Stimulated activated naive B cell treated with anti-CD40 and anti-IgM and Interleukin-4, amounts not matched to agents 10 μg/mL and 1 μg/mL and 100 μg/mL, for 72 hours (primary cell): ENCODE data around the gene PCDH12.

ENCODE experiments used
- ATAC-seq, 2 donors: fragments of 150-1000 bp; cut with Tn5 transposase; replicated peaks; 2 replicates each; pipeline ENCODE4 v1.10.0; 2021; ENCODE audit warnings: moderate library complexity in 1 of 2
- DNase-seq: peaks from one replicate; pipeline ENCODE4 v3.0.0; 2021
- H3K27ac Mint-ChIP-seq: one replicate; pipeline ENCODE4 v1.8.0; 2022; ENCODE audit warnings: mild to moderate bottlenecking, mixed read lengths
- H3K27me3 Mint-ChIP-seq, 2 donors: one replicate each; pipeline ENCODE4 v1.8.0; 2022; ENCODE audit warnings: mixed read lengths in 2 of 2
- H3K36me3 Mint-ChIP-seq, 2 donors: one replicate each; pipeline ENCODE4 v1.8.0; 2022; ENCODE audit warnings: mixed read lengths in 2 of 2, mild to moderate bottlenecking in 1 of 2
- H3K4me1 Mint-ChIP-seq, 2 donors: one replicate each; pipeline ENCODE4 v1.8.0; 2022; ENCODE audit warnings: mixed read lengths in 2 of 2, mild to moderate bottlenecking in 1 of 2
- H3K4me3 Mint-ChIP-seq, 2 donors: one replicate each; pipeline ENCODE4 v1.8.0; 2022; ENCODE audit warnings: mild to moderate bottlenecking in 2 of 2, mixed read lengths in 2 of 2, moderate library complexity in 1 of 2
- H3K9me3 Mint-ChIP-seq, 2 donors: one replicate each; pipeline ENCODE4 v1.8.0; 2022; ENCODE audit warnings: mixed read lengths in 2 of 2, mild to moderate bottlenecking in 1 of 2

PCDH12 gene

DNA sequence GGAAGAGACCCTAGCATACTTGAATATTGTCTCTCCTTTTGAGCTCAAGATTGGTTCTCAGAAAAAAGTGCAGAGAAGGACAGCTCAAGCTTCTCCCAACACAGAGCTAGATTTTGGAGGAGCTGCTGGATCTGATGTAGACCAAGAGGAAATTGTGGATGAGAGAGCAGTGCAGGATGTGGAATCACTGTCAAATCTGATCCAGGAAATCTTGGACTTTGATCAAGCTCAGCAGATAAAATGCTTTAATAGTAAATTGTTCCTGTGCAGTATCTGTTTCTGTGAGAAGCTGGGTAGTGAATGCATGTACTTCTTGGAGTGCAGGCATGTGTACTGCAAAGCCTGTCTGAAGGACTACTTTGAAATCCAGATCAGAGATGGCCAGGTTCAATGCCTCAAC, 20.4 kb upstream of the PCDH12 start:
- peaks cover 34 to 58% of the 10 kb centered on the region in 2 donors for H3K36me3 Mint-ChIP-seq
- H3K4me1 Mint-ChIP-seq, result peaks cover 0 to 2% of the 10 kb centered on the region in 2 donors
- H3K27me3 Mint-ChIP-seq, result no peaks in the 10 kb centered on the region
- no peaks in the 10 kb centered on the region for H3K9me3 Mint-ChIP-seq
- H3K4me3 Mint-ChIP-seq, result no peak overlapping the region
- DNase-seq, result no peak
- no peak overlapping the region for H3K27ac Mint-ChIP-seq
- no peak for ATAC-seq

- Mint-ChIP-seq H3K4me1 (peaks cover 2 to 6% of the 10 kb centered on the region in 2 donors), H3K27me3 (no peaks in the 10 kb centered on the region), H3K27ac (no peak overlapping the region), H3K4me3 (no peak overlapping the region), H3K36me3 (peaks cover 28 to 44% of the 10 kb centered on the region in 2 donors), H3K9me3 (no peaks in the 10 kb centered on the region)
- no peak for ATAC-seq
- DNase-seq, result no peak
Measured at GRCh38 chr5:141976176-141976575, 18.2 kb upstream of the PCDH12 start.

GRCh38 chr5:141973871-141974595, 16.0 kb upstream of the PCDH12 start:
- peaks cover 11 to 21% of the 10 kb centered on the region in 2 donors for H3K4me1 Mint-ChIP-seq
- H3K9me3 Mint-ChIP-seq, result no peaks in the 10 kb centered on the region
- no peak overlapping the region for H3K27ac Mint-ChIP-seq
- ATAC-seq, result no peak
- H3K27me3 Mint-ChIP-seq, result no peaks in the 10 kb centered on the region
- no peak for DNase-seq
- no peak overlapping the region for H3K4me3 Mint-ChIP-seq
- H3K36me3 Mint-ChIP-seq, result peaks cover 18 to 33% of the 10 kb centered on the region in 2 donors

DNA sequence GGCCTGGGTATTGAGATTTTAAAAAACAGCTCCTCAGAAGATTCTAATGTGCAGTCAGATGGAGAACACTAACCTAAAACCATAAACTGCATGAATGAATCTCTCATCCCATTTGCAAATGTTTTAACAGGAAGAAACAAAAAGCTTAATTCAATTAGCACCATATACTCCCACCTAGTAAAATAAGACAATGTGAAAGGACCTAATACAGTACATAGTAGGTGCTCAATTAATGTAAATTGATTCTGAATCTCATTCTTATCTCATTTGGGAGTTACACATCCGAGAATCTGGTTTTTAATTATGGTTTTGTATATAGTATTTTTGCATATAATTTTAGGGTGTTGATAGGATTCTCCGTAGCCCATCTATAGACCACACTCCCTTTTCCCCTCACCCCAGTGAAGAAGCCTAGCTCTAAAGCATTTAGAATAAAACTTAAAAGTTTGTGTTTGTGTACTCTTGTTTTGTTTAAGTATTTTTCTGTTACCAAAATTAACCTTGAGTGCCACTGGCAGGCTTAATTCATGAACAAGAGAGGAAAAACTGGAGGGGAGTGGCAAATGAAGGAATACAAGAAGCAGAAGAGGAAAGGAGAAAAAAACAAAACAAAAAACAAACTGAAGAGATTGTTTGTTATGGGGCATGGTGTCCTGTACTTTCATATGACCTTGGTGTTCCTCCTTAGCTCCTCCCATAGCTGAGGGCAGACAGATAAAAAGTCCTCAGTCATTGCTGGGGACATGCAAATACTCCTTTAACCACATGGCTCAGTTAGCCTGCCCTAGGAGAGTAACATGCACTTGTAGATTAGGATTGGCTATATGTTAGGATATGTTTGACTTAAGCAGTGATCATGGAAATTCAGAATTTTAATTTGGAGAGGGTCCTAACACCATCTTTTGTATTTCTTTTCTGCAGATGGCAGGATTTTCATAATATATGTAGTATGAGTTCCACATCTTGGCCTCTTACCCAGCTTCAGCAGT, 12.1 kb upstream of the PCDH12 start:
- no peaks in the 10 kb centered on the region for H3K9me3 Mint-ChIP-seq
- peak; percentile 28 to 33 for ATAC-seq
- peak overlapping the region; percentile 87 to 97 for H3K4me3 Mint-ChIP-seq
- peak overlapping the region; percentile 98 for H3K27ac Mint-ChIP-seq
- DNase-seq, result no peak
- peaks cover 2 to 15% of the 10 kb centered on the region in 2 donors for H3K36me3 Mint-ChIP-seq
- peaks cover 24 to 43% of the 10 kb centered on the region in 2 donors for H3K4me1 Mint-ChIP-seq
- H3K27me3 Mint-ChIP-seq, result no peaks in the 10 kb centered on the region

- H3K27ac Mint-ChIP-seq, result peak within 1 kb of the TSS; percentile 98
- ATAC-seq, result peak; percentile 92 to 95
- H3K4me1 Mint-ChIP-seq, result peaks cover 24 to 43% of the 10 kb centered on the region in 2 donors
- no peaks in the 10 kb centered on the region for H3K9me3 Mint-ChIP-seq
- H3K4me3 Mint-ChIP-seq, result peak within 1 kb of the TSS; percentile 87 to 97
- peaks cover 2 to 7% of the 10 kb centered on the region in 2 donors for H3K36me3 Mint-ChIP-seq
- DNase-seq, result peak; percentile 94
- no peaks in the 10 kb centered on the region for H3K27me3 Mint-ChIP-seq
Measured at GRCh38 chr5:141968914-141969608, 11.1 kb upstream of the PCDH12 start, which contains the start of gene RNF14. RNF14 (plus strand) TSS chr5:141969105; CDS start chr5:141973589, 4,484 bp downstream.

DNA sequence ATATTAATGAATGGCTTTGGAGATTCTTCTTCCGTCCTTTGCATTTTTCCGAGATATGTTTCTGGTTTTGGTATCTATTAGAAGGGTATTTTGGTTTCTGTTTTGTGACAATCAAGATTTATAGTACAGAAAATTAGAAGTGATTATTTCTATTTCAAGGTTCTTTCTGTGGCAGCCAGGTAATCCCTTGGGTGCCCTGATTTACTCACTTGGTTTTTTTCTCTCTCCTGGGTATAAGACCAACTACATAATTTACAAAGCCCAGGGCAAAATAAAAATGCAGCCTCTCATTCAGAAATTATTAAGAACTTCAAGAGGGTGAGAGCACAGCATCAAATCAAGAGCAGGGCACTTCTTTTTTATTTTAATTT, 8.9 kb upstream of the PCDH12 start:
- peak overlapping the region; percentile 56 for H3K27ac Mint-ChIP-seq

DNA sequence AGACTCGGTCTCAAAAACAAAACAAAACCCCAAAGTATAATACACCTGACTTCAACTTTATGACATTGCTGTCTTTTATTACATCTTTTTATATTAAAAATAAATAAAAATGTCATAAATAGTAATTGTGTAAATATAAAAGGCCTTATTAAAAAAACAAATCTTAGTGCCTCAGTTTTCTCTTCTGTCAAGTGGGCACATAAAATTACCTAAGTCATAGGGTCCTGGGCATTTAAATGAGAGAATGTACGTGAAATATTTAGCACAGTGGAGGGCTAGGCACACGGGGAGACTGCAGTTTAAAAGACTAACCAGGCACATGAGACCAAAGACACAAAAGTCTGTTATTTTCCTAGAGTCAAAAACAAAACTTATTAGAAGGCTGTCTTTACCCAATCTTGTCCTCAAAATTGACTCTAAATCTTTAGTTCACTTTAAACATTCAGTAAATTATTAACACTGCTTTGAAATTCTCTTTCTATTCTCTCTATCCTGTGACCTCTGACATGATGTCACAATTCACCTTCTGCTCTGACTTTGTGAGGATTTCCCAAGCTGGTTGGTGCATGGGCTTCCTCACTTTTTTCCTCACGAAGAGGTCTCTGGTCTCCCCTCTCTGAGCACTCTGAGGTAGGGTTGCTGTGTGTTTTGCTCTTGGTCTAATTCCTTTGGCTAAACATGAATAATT, 8.4 kb upstream of the PCDH12 start:
- ATAC-seq, result no peak
- H3K27me3 Mint-ChIP-seq, result no peaks in the 10 kb centered on the region
- peaks cover 0 to 3% of the 10 kb centered on the region in 2 donors for H3K36me3 Mint-ChIP-seq
- peaks cover 24 to 40% of the 10 kb centered on the region in 2 donors for H3K4me1 Mint-ChIP-seq
- no peak overlapping the region for H3K4me3 Mint-ChIP-seq
- no peak for DNase-seq
- H3K9me3 Mint-ChIP-seq, result no peaks in the 10 kb centered on the region
- H3K27ac Mint-ChIP-seq, result peak overlapping the region; percentile 56

More for the DNA sequence above, 8.9 kb upstream of the PCDH12 start:
- DNase-seq, result no peak
- Mint-ChIP-seq H3K9me3 (no peaks in the 10 kb centered on the region), H3K4me3 (no peak overlapping the region), H3K27me3 (no peaks in the 10 kb centered on the region), H3K36me3 (peaks cover 0 to 4% of the 10 kb centered on the region in 2 donors), H3K4me1 (peaks cover 24 to 43% of the 10 kb centered on the region in 2 donors)
- ATAC-seq, result no peak

- ATAC-seq (no peak), DNase-seq (no peak)
- no peaks in the 10 kb centered on the region for H3K27me3 Mint-ChIP-seq
- H3K4me1 Mint-ChIP-seq, result peaks cover 26 to 45% of the 10 kb centered on the region in 2 donors
- H3K27ac Mint-ChIP-seq, result no peak overlapping the region
- H3K9me3 Mint-ChIP-seq, result no peaks in the 10 kb centered on the region
- H3K36me3 Mint-ChIP-seq, result peaks cover 0 to 3% of the 10 kb centered on the region in 2 donors
- no peak overlapping the region for H3K4me3 Mint-ChIP-seq
Measured at GRCh38 chr5:141965071-141965470, 7.1 kb upstream of the PCDH12 start.

DNA sequence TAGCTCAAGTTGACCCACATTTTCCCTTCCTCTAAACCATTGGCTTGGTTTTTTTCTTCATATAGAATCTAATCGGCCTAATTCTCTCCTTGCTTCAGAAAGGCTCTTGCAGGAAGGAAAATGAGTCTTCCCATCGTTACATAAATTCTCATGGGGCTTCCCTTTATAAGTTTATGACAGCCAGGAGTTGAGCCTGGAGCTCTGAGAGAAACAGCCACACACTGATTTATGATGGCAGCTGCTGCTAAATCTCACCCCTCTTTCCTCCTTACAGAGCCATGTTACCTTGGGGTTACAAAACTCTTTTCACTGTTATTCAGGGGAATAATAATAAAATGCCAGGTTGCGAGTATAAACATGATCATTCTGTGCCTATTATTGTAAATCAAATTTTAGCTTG, 5.7 kb upstream of the PCDH12 start:
- H3K27me3 Mint-ChIP-seq, result peaks cover 0 to 6% of the 10 kb centered on the region in 2 donors
- DNase-seq (no peak), ATAC-seq (no peak)
- peaks cover 2 to 3% of the 10 kb centered on the region in 2 donors for H3K36me3 Mint-ChIP-seq
- H3K4me1 Mint-ChIP-seq, result peaks cover 27 to 37% of the 10 kb centered on the region in 2 donors
- H3K4me3 Mint-ChIP-seq, result no peak overlapping the region
- no peak overlapping the region for H3K27ac Mint-ChIP-seq
- H3K9me3 Mint-ChIP-seq, result no peaks in the 10 kb centered on the region

- Mint-ChIP-seq H3K27me3 (peaks cover 0 to 11% of the 10 kb centered on the region in 2 donors), H3K9me3 (no peaks in the 10 kb centered on the region), H3K4me1 (peaks cover 20 to 26% of the 10 kb centered on the region in 2 donors), H3K36me3 (peaks cover 2 to 7% of the 10 kb centered on the region in 2 donors), H3K4me3 (no peak overlapping the region), H3K27ac (no peak overlapping the region)
- DNase-seq (no peak), ATAC-seq (no peak)
Measured at GRCh38 chr5:141961466-141961865, 3.5 kb upstream of the PCDH12 start.

DNA sequence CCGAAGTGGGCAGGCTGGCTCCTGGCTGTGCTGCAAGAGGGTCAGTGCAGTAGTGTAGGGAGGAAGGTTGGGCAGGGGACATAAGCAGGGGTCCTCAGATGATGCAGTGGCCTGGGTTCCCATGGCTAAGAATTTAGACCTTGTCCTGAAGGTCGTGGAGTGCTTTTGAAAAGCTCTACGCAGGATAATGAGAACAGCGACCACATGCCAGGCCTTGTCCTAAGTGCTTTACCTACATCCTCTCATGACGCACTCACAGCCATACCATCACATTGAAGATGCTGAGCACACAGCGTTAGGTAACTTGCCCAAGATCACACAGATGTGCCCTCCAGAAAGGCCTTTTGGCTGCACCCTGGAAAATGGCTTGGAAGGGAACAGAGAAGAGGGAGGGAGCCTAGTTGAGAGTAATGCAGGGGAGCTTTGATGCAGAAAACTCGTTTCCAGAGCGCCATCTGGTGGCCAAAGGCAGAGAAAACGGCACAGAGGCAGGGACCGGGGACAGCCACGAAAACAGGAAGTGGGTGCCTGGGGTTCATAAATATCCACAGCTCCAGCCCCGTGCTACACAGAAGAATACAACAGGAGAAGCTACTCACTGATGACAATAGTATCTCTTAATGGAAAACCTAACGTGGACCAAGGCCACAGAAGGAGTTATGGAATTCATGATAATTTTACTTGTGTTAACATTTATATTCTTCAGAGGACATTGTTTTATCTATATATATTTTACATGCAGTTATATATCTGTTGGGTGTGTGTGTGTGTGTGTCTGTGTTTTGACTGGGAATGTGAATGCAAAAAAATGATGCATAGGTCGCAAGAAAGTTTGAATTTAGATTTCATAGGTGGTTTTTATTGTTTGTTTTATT, 2.7 kb upstream of the PCDH12 start:
- peak; percentile 79 for DNase-seq

GRCh38 chr5:141960018-141960417, 2.0 kb upstream of the PCDH12 start:
- H3K4me1 Mint-ChIP-seq, result peaks cover 17 to 25% of the 10 kb centered on the region in 2 donors
- H3K36me3 Mint-ChIP-seq, result peaks cover 3 to 7% of the 10 kb centered on the region in 2 donors
- H3K4me3 Mint-ChIP-seq, result no peak overlapping the region
- H3K27ac Mint-ChIP-seq, result peak overlapping the region; percentile 33
- H3K9me3 Mint-ChIP-seq, result no peaks in the 10 kb centered on the region
- DNase-seq (no peak), ATAC-seq (no peak)
- H3K27me3 Mint-ChIP-seq, result peaks cover 0 to 11% of the 10 kb centered on the region in 2 donors

More for the DNA sequence above, 2.7 kb upstream of the PCDH12 start:
- Mint-ChIP-seq H3K27ac (no peak overlapping the region), H3K4me3 (no peak overlapping the region), H3K4me1 (peaks cover 20 to 25% of the 10 kb centered on the region in 2 donors), H3K9me3 (no peaks in the 10 kb centered on the region), H3K27me3 (peaks cover 0 to 11% of the 10 kb centered on the region in 2 donors), H3K36me3 (peaks cover 2 to 7% of the 10 kb centered on the region in 2 donors)
- peak; percentile 97 to 98 for ATAC-seq
